ENCODE results near the gene WFDC10B.
"Not testable (repeated sequence)": the region's sequence is repeated elsewhere in the genome, so short reads cannot be mapped to it uniquely, and the experiment has no call there.

WFDC10B gene

GRCh38 chr20:45657038-45657437 lies 47.8 kb downstream of the WFDC10B start:
- H3K4ac ChIP-seq (ENCODE audit: low read length); H2BK15ac ChIP-seq (ENCODE audit: low read length); H3K27me3 ChIP-seq (ENCODE audit: control insufficient read depth in 3 of 3, insufficient read depth in 3 of 3, low read depth in 1 of 3, low read length in 3 of 3); H3K18ac ChIP-seq (ENCODE audit: low read length); H3K9me3 ChIP-seq (replicated peaks in 1 of 2; ENCODE audit: control insufficient read depth in 2 of 2, insufficient read depth in 1 of 2, low read depth in 1 of 2, low read length in 2 of 2); H2BK12ac ChIP-seq (ENCODE audit: low read length); H3K4me1 ChIP-seq (ENCODE audit: control insufficient read depth in 2 of 2, insufficient read depth in 1 of 2, low read depth in 1 of 2, low read length in 2 of 2); H3K4me3 ChIP-seq (ENCODE audit: low read length in 2 of 2); H2BK120ac ChIP-seq (ENCODE audit: low read depth, low read length); H2AK5ac ChIP-seq (ENCODE audit: low read depth, low read length); H4K91ac ChIP-seq (ENCODE audit: low read depth, low read length, poor library complexity); H4K8ac ChIP-seq (ENCODE audit: low read depth, low read length); H3K27ac ChIP-seq (replicated peaks; ENCODE audit: low read length); H3K36me3 ChIP-seq (replicated peaks in 1 of 2; ENCODE audit: control insufficient read depth in 2 of 2, insufficient read depth in 2 of 2, low read length in 2 of 2); H3K4me2 ChIP-seq (ENCODE audit: insufficient read depth, low read length, poor library complexity, severe bottlenecking); H3K9ac ChIP-seq (ENCODE audit: low read depth, low read length, poor library complexity); H2BK5ac ChIP-seq (ENCODE audit: low read length); DNase-seq (ENCODE audit: low spot score); H3K14ac ChIP-seq (ENCODE audit: low read length); H3K79me1 ChIP-seq (ENCODE audit: low read depth, low read length); H2AFZ ChIP-seq (ENCODE audit: low read length); H3K23ac ChIP-seq (ENCODE audit: low read depth, low read length, poor library complexity): not testable (repeated sequence)
- no CpG with 5 or more reads among the region's 3 CpGs for WGBS, 2 donors (ENCODE audit: extremely low coverage in 2 of 2, insufficient read length in 2 of 2, insufficient replicate concordance in 1 of 2)

- H3K4me3 ChIP-seq (ENCODE audit: low read length in 2 of 2); H4K91ac ChIP-seq (ENCODE audit: low read depth, low read length, poor library complexity); H2AFZ ChIP-seq (ENCODE audit: low read length); DNase-seq (ENCODE audit: low spot score); H3K79me1 ChIP-seq (ENCODE audit: low read depth, low read length); H3K9ac ChIP-seq (ENCODE audit: low read depth, low read length, poor library complexity); H2AK5ac ChIP-seq (ENCODE audit: low read depth, low read length); H3K23ac ChIP-seq (ENCODE audit: low read depth, low read length, poor library complexity); H4K8ac ChIP-seq (ENCODE audit: low read depth, low read length); H2BK15ac ChIP-seq (ENCODE audit: low read length); H3K4me2 ChIP-seq (ENCODE audit: insufficient read depth, low read length, poor library complexity, severe bottlenecking); H2BK12ac ChIP-seq (ENCODE audit: low read length); H3K27ac ChIP-seq (replicated peaks; ENCODE audit: low read length); H3K4me1 ChIP-seq (ENCODE audit: control insufficient read depth in 2 of 2, insufficient read depth in 1 of 2, low read depth in 1 of 2, low read length in 2 of 2); H2BK5ac ChIP-seq (ENCODE audit: low read length); H3K14ac ChIP-seq (ENCODE audit: low read length); H3K27me3 ChIP-seq (ENCODE audit: control insufficient read depth in 3 of 3, insufficient read depth in 3 of 3, low read depth in 1 of 3, low read length in 3 of 3); H3K4ac ChIP-seq (ENCODE audit: low read length); H2BK120ac ChIP-seq (ENCODE audit: low read depth, low read length); H3K9me3 ChIP-seq (replicated peaks in 1 of 2; ENCODE audit: control insufficient read depth in 2 of 2, insufficient read depth in 1 of 2, low read depth in 1 of 2, low read length in 2 of 2); H3K36me3 ChIP-seq (replicated peaks in 1 of 2; ENCODE audit: control insufficient read depth in 2 of 2, insufficient read depth in 2 of 2, low read length in 2 of 2); H3K18ac ChIP-seq (ENCODE audit: low read length): not testable (repeated sequence)
- no CpG with 5 or more reads among the region's 7 CpGs for WGBS, 2 donors (ENCODE audit: extremely low coverage in 2 of 2, insufficient read length in 2 of 2, insufficient replicate concordance in 1 of 2)
Measured at GRCh38 chr20:45651726-45652125, 53.1 kb downstream of the WFDC10B start.

GRCh38 chr20:45649312-45649863 lies 55.4 kb downstream of the WFDC10B start:
- Histone ChIP-seq H3K4me2 (ENCODE audit: insufficient read depth, low read length, poor library complexity, severe bottlenecking) (no peak overlapping the region), H2BK120ac (ENCODE audit: low read depth, low read length) (no peak overlapping the region), H3K4me3 (ENCODE audit: low read length in 2 of 2) (no peak overlapping the region), H2AK5ac (ENCODE audit: low read depth, low read length) (no peak overlapping the region), H4K8ac (ENCODE audit: low read depth, low read length) (no peak overlapping the region), H2AFZ (ENCODE audit: low read length) (no peak overlapping the region), H3K18ac (ENCODE audit: low read length) (no peak overlapping the region), H3K36me3 (replicated peaks in 1 of 2; ENCODE audit: control insufficient read depth in 2 of 2, insufficient read depth in 2 of 2, low read length in 2 of 2) (no peaks in the 10 kb centered on the region), H4K91ac (ENCODE audit: low read depth, low read length, poor library complexity) (no peak overlapping the region), H3K4ac (ENCODE audit: low read length) (no peak overlapping the region), H3K9ac (ENCODE audit: low read depth, low read length, poor library complexity) (no peak overlapping the region), H2BK15ac (ENCODE audit: low read length) (no peak overlapping the region), H2BK5ac (ENCODE audit: low read length) (no peak overlapping the region), H3K27me3 (ENCODE audit: control insufficient read depth in 3 of 3, insufficient read depth in 3 of 3, low read depth in 1 of 3, low read length in 3 of 3) (no peaks in the 10 kb centered on the region), H3K9me3 (replicated peaks in 1 of 2; ENCODE audit: control insufficient read depth in 2 of 2, insufficient read depth in 1 of 2, low read depth in 1 of 2, low read length in 2 of 2) (peaks cover 0 to 9% of the 10 kb centered on the region in 2 donors), H3K27ac (replicated peaks; ENCODE audit: low read length) (no peak overlapping the region), H2BK12ac (ENCODE audit: low read length) (no peak overlapping the region), H3K79me1 (ENCODE audit: low read depth, low read length) (no peaks in the 10 kb centered on the region), H3K4me1 (ENCODE audit: control insufficient read depth in 2 of 2, insufficient read depth in 1 of 2, low read depth in 1 of 2, low read length in 2 of 2) (no peaks in the 10 kb centered on the region), H3K14ac (ENCODE audit: low read length) (no peak overlapping the region), H3K23ac (ENCODE audit: low read depth, low read length, poor library complexity) (no peak overlapping the region)
- no peak for DNase-seq (ENCODE audit: low spot score)
- WGBS, 2 donors (ENCODE audit: extremely low coverage in 2 of 2, insufficient read length in 2 of 2, insufficient replicate concordance in 1 of 2) = no CpG with 5 or more reads among the region's 6 CpGs

GRCh38 chr20:45647441-45648050 lies 57.3 kb downstream of the WFDC10B start:
- no peak overlapping the region for H3K9ac ChIP-seq (ENCODE audit: low read depth, low read length, poor library complexity)
- no peak overlapping the region for H3K4ac ChIP-seq (ENCODE audit: low read length)
- no peak for DNase-seq (ENCODE audit: low spot score)
- H4K91ac ChIP-seq (ENCODE audit: low read depth, low read length, poor library complexity) = no peak overlapping the region
- no peak overlapping the region for H3K23ac ChIP-seq (ENCODE audit: low read depth, low read length, poor library complexity)
- H2BK120ac ChIP-seq (ENCODE audit: low read depth, low read length) = no peak overlapping the region
- no peaks in the 10 kb centered on the region for H3K79me1 ChIP-seq (ENCODE audit: low read depth, low read length)
- H3K27ac ChIP-seq (replicated peaks; ENCODE audit: low read length) = no peak overlapping the region
- no CpG with 5 or more reads among the region's 1 CpG for WGBS, 2 donors (ENCODE audit: extremely low coverage in 2 of 2, insufficient read length in 2 of 2, insufficient replicate concordance in 1 of 2)
- no peaks in the 10 kb centered on the region for H3K4me1 ChIP-seq (ENCODE audit: control insufficient read depth in 2 of 2, insufficient read depth in 1 of 2, low read depth in 1 of 2, low read length in 2 of 2)
- no peak overlapping the region for H2BK15ac ChIP-seq (ENCODE audit: low read length)
- H3K9me3 ChIP-seq (replicated peaks in 1 of 2; ENCODE audit: control insufficient read depth in 2 of 2, insufficient read depth in 1 of 2, low read depth in 1 of 2, low read length in 2 of 2) = peaks cover 0 to 9% of the 10 kb centered on the region in 2 donors
- H3K4me2 ChIP-seq (ENCODE audit: insufficient read depth, low read length, poor library complexity, severe bottlenecking) = no peak overlapping the region
- no peak overlapping the region for H2AFZ ChIP-seq (ENCODE audit: low read length)
- H3K36me3 ChIP-seq (replicated peaks in 1 of 2; ENCODE audit: control insufficient read depth in 2 of 2, insufficient read depth in 2 of 2, low read length in 2 of 2) = no peaks in the 10 kb centered on the region
- H2BK5ac ChIP-seq (ENCODE audit: low read length) = no peak overlapping the region
- peak overlapping the region; percentile 9 for H3K14ac ChIP-seq (ENCODE audit: low read length)
- no peak overlapping the region for H3K4me3 ChIP-seq (ENCODE audit: low read length in 2 of 2)
- H2AK5ac ChIP-seq (ENCODE audit: low read depth, low read length) = peak overlapping the region; percentile 52
- H4K8ac ChIP-seq (ENCODE audit: low read depth, low read length) = no peak overlapping the region
- H3K18ac ChIP-seq (ENCODE audit: low read length) = no peak overlapping the region
- no peaks in the 10 kb centered on the region for H3K27me3 ChIP-seq (ENCODE audit: control insufficient read depth in 3 of 3, insufficient read depth in 3 of 3, low read depth in 1 of 3, low read length in 3 of 3)
- no peak overlapping the region for H2BK12ac ChIP-seq (ENCODE audit: low read length)

Measured in neuronal stem cell (in vitro differentiated cells).